Psoas muscle (tissue), 8 donors: ENCODE measurements around the gene PARP8. TPM values are rescaled to one million over a fixed set of nuclear protein-coding genes. Genes with fewer than 3 reads are reported as not detected.
"Not testable (repeated sequence)": the region's sequence is repeated elsewhere in the genome, so short reads cannot be mapped to it uniquely, and the experiment has no call there.

Experiments
- ATAC-seq, 4 donors: fragments of 200-7000 bp; cut with Tn5 transposase; one replicate each; pipeline ENCODE4 v1.9.1; 2020; ENCODE audit warnings: moderate library complexity in 3 of 4, mild to moderate bottlenecking in 2 of 4
- DNase-seq, 2 donors: peaks; one replicate each; pipeline ENCODE4 v3.0.0-alpha.2; 2020
- H3K27ac ChIP-seq: fragments of 200-600 bp; one replicate; pipeline ENCODE4 v1.8.0; 2022
- H3K27me3 ChIP-seq, 3 donors: fragments of 200-600 bp in 1 of 3; one replicate each; pipeline versions ENCODE4 v1.6.1 to v1.8.0; 2013 to 2022; ENCODE audit warnings: low read length in 2 of 3, mild to moderate bottlenecking in 2 of 3, moderate library complexity in 1 of 3; ENCODE audit not compliant: insufficient read depth in 3 of 3
- H3K36me3 ChIP-seq, 2 donors: fragments of 200-600 bp in 1 of 2; one replicate each; pipeline versions ENCODE4 v1.6.1 to v1.8.0; 2013 to 2022; ENCODE audit warnings: low read depth in 1 of 2, mild to moderate bottlenecking in 1 of 2, moderate library complexity in 1 of 2; ENCODE audit not compliant: insufficient read depth in 1 of 2
- H3K4me1 ChIP-seq: fragments of 200-600 bp; one replicate; pipeline ENCODE4 v1.8.0; 2022
- H3K4me3 ChIP-seq: fragments of 200-600 bp; one replicate; pipeline ENCODE4 v1.8.0; 2022; ENCODE audit warnings: mild to moderate bottlenecking
- H3K9me3 ChIP-seq: fragments of 200-600 bp; one replicate; pipeline ENCODE4 v1.8.0; 2022
- CTCF ChIP-seq: fragments of 200-600 bp; IDR thresholded peaks from one replicate; pipeline ENCODE4 v1.8.0; 2022; ENCODE audit warnings: antibody characterized with exemption
- WGBS, 3 donors: extraction: QIAGEN DNeasy Blood & Tissue Kit; methylation state at CpG; one replicate each; pipeline versions ENCODE4 v1.1.6 to v1.1.7; 2013; 5-methylcytosine and 5-hydroxymethylcytosine counted together
- intact Hi-C, 2 donors: fragments of 100-400 bp; cut with DNase I; formaldehyde crosslinking; loops; one replicate each; pipeline versions ENCODE4 v1.11.0 to v1.14.2; 2022
- polyA plus RNA-seq, 3 donors: library from polyadenylated mRNA; stranded (reverse); fragments of 200-250 nt; gene quantifications; one replicate each; pipeline ENCODE4 v1.2.3, GENCODE V29; 2013
- total RNA-seq, 4 donors: library from RNA; stranded (reverse); fragmentation: NEBNext Ultra II Directional in 2 of 4; extraction: Animal tissue kit (Norgen Biotek cat#: 25700) in 2 of 4; gene quantifications; one replicate each; pipeline versions ENCODE4 v1.2.1 to v1.2.4, GENCODE V29; 2021 to 2023
- donor health status: healthy with polysubstance abuse.
- donor health status: DM: no; HTN: no; CAD: no; lungs with moderate emphysema.
- donor health status: Bipolar disorder and iron deficiency.
- donor health status: healthy.
- donor health status: DM: yes; HTN: yes; CAD: no.
- donor health status: DM: no; HTN: no; CAD: no.
- donor health status: DM: no; HTN: no; CAD: no.
- donor health status: DM: yes; HTN: yes; CAD: no.

The PARP8 gene
- total and polyA plus RNA-seq, 7 donors = 0.52 to 4.7 (median 1.5) TPM

GRCh38 chr5:50800410-50800809 lies 134.0 kb downstream of the PARP8 start:
- Histone ChIP-seq H3K27me3 (no peaks in the 10 kb centered on the region), H3K27ac (no peak overlapping the region), H3K36me3 (no peaks in the 10 kb centered on the region), H3K4me3 (no peak overlapping the region), H3K9me3 (peaks cover 5% of the 10 kb centered on the region), H3K4me1 (no peaks in the 10 kb centered on the region)
- no peak for DNase-seq
- ATAC-seq = no peak
- intact Hi-C loops = no loop called here
- no peak for TF ChIP-seq CTCF

GRCh38 chr5:50807661-50808060 lies 141.2 kb downstream of the PARP8 start:
- Histone ChIP-seq H3K9me3 (peaks cover 5% of the 10 kb centered on the region), H3K36me3 (no peaks in the 10 kb centered on the region), H3K4me3 (no peak overlapping the region), H3K27me3 (no peaks in the 10 kb centered on the region), H3K27ac (no peak overlapping the region), H3K4me1 (no peaks in the 10 kb centered on the region)
- TF ChIP-seq CTCF = no peak
- intact Hi-C loops = no loop called here
- DNase-seq = no peak
- ATAC-seq = no peak
- 36 to 55% (median 38%) methylated on average over 2 of the region's 2 CpGs for WGBS, 3 donors

GRCh38 chr5:50808406-50808805 lies 142.0 kb downstream of the PARP8 start:
- no peaks in the 10 kb centered on the region for H3K27me3 ChIP-seq
- intact Hi-C loops = no loop called here
- H3K27ac ChIP-seq = no peak overlapping the region
- H3K4me3 ChIP-seq = no peak overlapping the region
- no peaks in the 10 kb centered on the region for H3K36me3 ChIP-seq
- no peak for TF ChIP-seq CTCF
- no peak for ATAC-seq
- 74 to 80% (median 76%) methylated on average over 3 of the region's 3 CpGs for WGBS, 3 donors
- H3K9me3 ChIP-seq = no peaks in the 10 kb centered on the region
- no peak for DNase-seq
- H3K4me1 ChIP-seq = no peaks in the 10 kb centered on the region

GRCh38 chr5:50811746-50812145 lies 145.3 kb downstream of the PARP8 start:
- H3K27ac ChIP-seq, H3K9me3 ChIP-seq, intact Hi-C loops, H3K27me3 ChIP-seq, DNase-seq, H3K36me3 ChIP-seq, H3K4me1 ChIP-seq, ATAC-seq, H3K4me3 ChIP-seq: not testable (repeated sequence)
- WGBS, 3 donors = 89 to 96% (median 90%) methylated on average over 6 of the region's 6 CpGs

- no peaks in the 10 kb centered on the region for H3K9me3 ChIP-seq
- intact Hi-C loops = no loop called here
- DNase-seq (no peak), ATAC-seq (no peak)
- H3K36me3 ChIP-seq = peaks cover 0 to 4% of the 10 kb centered on the region in 2 donors
- no peaks in the 10 kb centered on the region for H3K4me1 ChIP-seq
- TF ChIP-seq CTCF = no peak
- no peak overlapping the region for H3K4me3 ChIP-seq
- no peak overlapping the region for H3K27ac ChIP-seq
- no peaks in the 10 kb centered on the region for H3K27me3 ChIP-seq
- 94 to 97% (median 97%) methylated on average over 3 of the region's 3 CpGs for WGBS, 3 donors
Measured at GRCh38 chr5:50813691-50814090, 147.3 kb downstream of the PARP8 start.
